ENCODE data around the gene SNX11.
"Not testable (repeated sequence)": the region's sequence is repeated elsewhere in the genome, so short reads cannot be mapped to it uniquely, and the experiment has no call there.

The SNX11 gene

DNA sequence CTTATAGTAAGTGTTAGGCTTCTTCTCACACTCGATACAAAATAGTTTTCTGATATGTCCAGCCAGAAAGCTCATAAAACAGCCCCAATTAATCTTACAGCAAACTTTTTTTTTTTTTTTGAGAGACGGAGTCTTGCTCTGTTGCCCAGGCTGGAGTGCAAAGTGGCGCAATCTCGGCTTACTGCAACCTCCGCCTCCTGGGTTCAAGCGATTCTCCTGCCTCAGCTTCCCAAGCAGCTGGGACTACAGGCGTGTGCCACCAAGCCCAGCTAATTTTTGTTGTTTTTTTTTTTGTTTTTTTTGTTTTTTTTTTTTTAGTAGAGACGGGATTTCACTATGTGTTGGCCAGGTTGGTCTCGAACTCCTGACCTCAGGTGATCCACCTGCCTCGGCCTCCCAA lies 30.4 kb upstream of the SNX11 start:
- CTCF ChIA-PET, result interaction anchor here (0.6 to 2.2 kb wide), 3 partner anchors 21 to 56 kb away, joined by 4 to 10 read pairs (median 6); no protein-coding TSS in a partner anchor
- TF ChIP-seq ZNF384 (IDR thresholded peaks at IDR 0.05), result peak; percentile 27; the same call in 1 of the 2 replicates
- POLR2A ChIA-PET, result interaction anchor here (0.8 to 2.5 kb wide), 3 partner anchors 10 to 31 kb away, joined by 3 to 9 read pairs (median 4); no protein-coding TSS in a partner anchor
- not testable (repeated sequence) for DNase-seq (ENCODE audit: extremely low spot score)

DNA sequence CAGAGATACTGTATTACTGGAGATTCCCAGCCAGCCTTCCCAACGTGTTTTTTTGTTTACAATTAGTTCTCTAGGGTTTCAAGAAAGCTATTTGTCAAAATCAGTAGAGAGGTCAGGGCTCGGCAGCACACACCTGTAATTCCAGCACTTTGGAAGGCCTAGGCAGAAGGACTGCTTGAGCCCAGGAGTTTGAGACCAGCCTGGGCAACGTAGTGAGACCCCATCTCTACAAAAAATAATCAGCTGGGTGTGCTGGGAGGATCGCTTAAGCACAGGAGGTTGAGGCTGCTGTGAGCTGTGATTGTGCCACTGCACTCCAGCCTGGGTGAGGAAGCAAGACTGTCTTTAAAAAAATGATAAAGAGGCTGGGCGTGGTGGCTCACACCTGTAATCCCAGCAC lies 25.7 kb upstream of the SNX11 start:
- DNase-seq (ENCODE audit: extremely low spot score), result no peak
- POLR2A ChIA-PET, result no interaction called here
- TF ChIP-seq SUZ12 (IDR thresholded peaks at IDR 0.05) (no peak), SP1 (IDR thresholded peaks at IDR 0.05) (no peak), L3MBTL2 (conservative IDR thresholded peaks at IDR 0.05) (no peak), ELF4 (IDR thresholded peaks at IDR 0.05) (no peak), FOXA1 (IDR thresholded peaks at IDR 0.05) (no peak), HDGF (IDR thresholded peaks at IDR 0.05; ENCODE audit: borderline replicate concordance) (no peak), ZNF384 (IDR thresholded peaks at IDR 0.05) (no peak), FOXM1 (IDR thresholded peaks at IDR 0.05; ENCODE audit: borderline replicate concordance) (no peak), LEF1 (IDR thresholded peaks at IDR 0.05; ENCODE audit: borderline replicate concordance) (no peak)
- TF ChIP-seq, protein P1, sequence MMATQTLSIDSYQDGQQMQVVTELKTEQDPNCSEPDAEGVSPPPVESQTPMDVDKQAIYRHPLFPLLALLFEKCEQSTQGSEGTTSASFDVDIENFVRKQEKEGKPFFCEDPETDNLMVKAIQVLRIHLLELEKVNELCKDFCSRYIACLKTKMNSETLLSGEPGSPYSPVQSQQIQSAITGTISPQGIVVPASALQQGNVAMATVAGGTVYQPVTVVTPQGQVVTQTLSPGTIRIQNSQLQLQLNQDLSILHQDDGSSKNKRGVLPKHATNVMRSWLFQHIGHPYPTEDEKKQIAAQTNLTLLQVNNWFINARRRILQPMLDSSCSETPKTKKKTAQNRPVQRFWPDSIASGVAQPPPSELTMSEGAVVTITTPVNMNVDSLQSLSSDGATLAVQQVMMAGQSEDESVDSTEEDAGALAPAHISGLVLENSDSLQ (IDR thresholded peaks at IDR 0.05), result no peak
- CTCF ChIA-PET, result interaction anchor here (1.3 to 2.8 kb wide), 4 partner anchors 14 to 55 kb away, joined by 5 to 15 read pairs (median 8); no protein-coding TSS in a partner anchor

DNA sequence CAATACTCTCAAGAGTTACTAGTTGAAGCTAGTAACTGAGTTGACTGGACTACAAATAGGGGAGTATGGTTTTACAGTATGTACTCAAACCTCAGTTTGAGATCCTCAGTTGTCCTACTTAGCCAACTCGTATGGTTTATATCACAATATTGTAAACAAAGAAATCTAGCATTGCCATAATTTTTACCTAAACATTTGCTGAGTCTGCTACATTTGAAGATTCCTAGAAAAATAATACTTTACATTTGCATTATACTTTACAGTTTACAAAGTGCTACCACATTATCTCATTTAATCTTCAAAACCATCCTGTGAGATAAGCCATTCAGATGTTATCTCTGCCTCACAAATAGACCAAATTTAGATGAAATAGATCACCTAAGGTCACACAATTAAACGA lies 22.6 kb upstream of the SNX11 start:
- CTCF ChIA-PET, result interaction anchor here (0.8 kb wide), 1 partner anchor 16 kb away, joined by 8 read pairs; no protein-coding TSS in a partner anchor
- TF ChIP-seq NFRKB (IDR thresholded peaks at IDR 0.05), result no peak
- TF ChIP-seq LEF1 (IDR thresholded peaks at IDR 0.05; ENCODE audit: borderline replicate concordance), result no peak
- no peak for TF ChIP-seq SP1 (IDR thresholded peaks at IDR 0.05)
- TF ChIP-seq SUZ12 (IDR thresholded peaks at IDR 0.05), result no peak
- TF ChIP-seq BHLHE40 (IDR thresholded peaks at IDR 0.05; ENCODE audit: borderline replicate concordance), result no peak
- no peak for TF ChIP-seq HDGF (IDR thresholded peaks at IDR 0.05; ENCODE audit: borderline replicate concordance)
- POLR2A ChIA-PET, result interaction anchor here (1.4 kb wide), 1 partner anchor 58 kb away, joined by 3 read pairs; no protein-coding TSS in a partner anchor
- DNase-seq (ENCODE audit: extremely low spot score), result no peak

DNA sequence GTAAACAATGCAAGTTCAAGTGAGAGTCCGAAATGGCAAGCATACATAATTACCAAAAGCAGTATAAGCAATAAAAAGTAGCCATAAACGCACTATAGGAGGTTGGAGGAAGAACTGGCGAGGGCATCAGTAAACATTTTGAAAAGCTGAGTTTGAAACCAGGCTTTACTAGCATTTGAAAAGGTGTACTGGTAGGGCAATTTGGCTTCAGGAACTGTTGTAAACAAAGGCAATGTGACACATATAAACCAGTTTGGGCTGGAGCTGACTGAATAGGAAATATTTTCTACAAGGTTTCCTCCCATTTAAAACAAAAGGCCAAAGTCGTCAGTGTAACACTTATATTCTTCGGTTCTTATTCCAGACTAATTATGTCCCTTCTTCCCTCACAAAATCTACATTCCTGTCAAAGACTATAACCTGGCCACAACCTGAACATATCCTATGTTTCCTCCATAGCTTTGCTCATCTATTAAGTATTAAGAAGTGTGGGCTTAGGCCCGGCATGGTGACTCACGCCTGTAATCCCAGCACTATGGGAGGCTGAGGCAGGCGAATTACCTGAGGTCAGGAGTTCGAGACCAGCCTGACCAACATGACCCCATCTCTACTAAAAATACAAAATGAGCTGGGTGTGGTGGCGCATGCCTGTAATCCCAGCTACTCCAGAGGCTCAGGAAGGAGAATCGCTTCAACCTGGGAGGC lies 14.1 kb upstream of the SNX11 start:
- DNase-seq (ENCODE audit: extremely low spot score), result no peak
- CTCF ChIA-PET, result no interaction called here
- TF ChIP-seq LEF1 (IDR thresholded peaks at IDR 0.05; ENCODE audit: borderline replicate concordance) (no peak), SP1 (IDR thresholded peaks at IDR 0.05) (no peak), BHLHE40 (IDR thresholded peaks at IDR 0.05; ENCODE audit: borderline replicate concordance) (no peak), SUZ12 (IDR thresholded peaks at IDR 0.05) (no peak), FOXK2 (IDR thresholded peaks at IDR 0.05) (no peak), HDGF (IDR thresholded peaks at IDR 0.05; ENCODE audit: borderline replicate concordance) (no peak), ZNF384 (IDR thresholded peaks at IDR 0.05) (no peak), FOXA1 (IDR thresholded peaks at IDR 0.05) (no peak), ARNT (IDR thresholded peaks at IDR 0.05) (no peak), ELF4 (IDR thresholded peaks at IDR 0.05) (no peak), NFRKB (IDR thresholded peaks at IDR 0.05) (no peak), L3MBTL2 (conservative IDR thresholded peaks at IDR 0.05) (no peak), FOXM1 (IDR thresholded peaks at IDR 0.05; ENCODE audit: borderline replicate concordance) (no peak), CTBP1 (IDR thresholded peaks at IDR 0.05; ENCODE audit: borderline replicate concordance) (no peak), TARDBP (IDR thresholded peaks at IDR 0.05) (no peak)
- TF ChIP-seq, protein P1 (IDR thresholded peaks at IDR 0.05), result no peak
- POLR2A ChIA-PET, result no interaction called here

GRCh38 chr17:48095611-48096010 lies 12.0 kb upstream of the SNX11 start:
- ChIA-PET POLR2A (no interaction called here), CTCF (interaction anchor here (0.6 to 1.3 kb wide), 2 partner anchors 16 to 534 kb away, joined by 3 to 7 read pairs; no protein-coding TSS in a partner anchor)
- DNase-seq (ENCODE audit: extremely low spot score), result no peak
- no peak for TF ChIP-seq BHLHE40 (IDR thresholded peaks at IDR 0.05; ENCODE audit: borderline replicate concordance)
- TF ChIP-seq FOXA1 (IDR thresholded peaks at IDR 0.05), result no peak
- TF ChIP-seq ELF4 (IDR thresholded peaks at IDR 0.05), result no peak
- TF ChIP-seq, protein P1 (IDR thresholded peaks at IDR 0.05), result no peak
- no peak for TF ChIP-seq SUZ12 (IDR thresholded peaks at IDR 0.05)
- no peak for TF ChIP-seq FOXM1 (IDR thresholded peaks at IDR 0.05; ENCODE audit: borderline replicate concordance)
- no peak for TF ChIP-seq L3MBTL2 (conservative IDR thresholded peaks at IDR 0.05)
- no peak for TF ChIP-seq CTBP1 (IDR thresholded peaks at IDR 0.05; ENCODE audit: borderline replicate concordance)
- TF ChIP-seq ZNF384 (IDR thresholded peaks at IDR 0.05), result no peak
- TF ChIP-seq SP1 (IDR thresholded peaks at IDR 0.05), result no peak
- TF ChIP-seq HDGF (IDR thresholded peaks at IDR 0.05; ENCODE audit: borderline replicate concordance), result no peak
- no peak for TF ChIP-seq ARNT (IDR thresholded peaks at IDR 0.05)
- no peak for TF ChIP-seq LEF1 (IDR thresholded peaks at IDR 0.05; ENCODE audit: borderline replicate concordance)
- no peak for TF ChIP-seq NFRKB (IDR thresholded peaks at IDR 0.05)
- no peak for TF ChIP-seq FOXK2 (IDR thresholded peaks at IDR 0.05)

GRCh38 chr17:48100160-48100559 lies 7.4 kb upstream of the SNX11 start:
- DNase-seq (ENCODE audit: extremely low spot score), result no peak
- POLR2A ChIA-PET, result interaction anchor here (0.6 to 2.5 kb wide), 16 partner anchors 8 to 82 kb away, joined by 3 to 19 read pairs (median 4); partner anchors contain the start of gene NFE2L1
- no peak for TF ChIP-seq FOXK2 (IDR thresholded peaks at IDR 0.05)
- no peak for TF ChIP-seq HDGF (IDR thresholded peaks at IDR 0.05; ENCODE audit: borderline replicate concordance)
- no peak for TF ChIP-seq SUZ12 (IDR thresholded peaks at IDR 0.05)
- no peak for TF ChIP-seq ELF4 (IDR thresholded peaks at IDR 0.05)
- no peak for TF ChIP-seq L3MBTL2 (conservative IDR thresholded peaks at IDR 0.05)
- TF ChIP-seq FOXA1 (IDR thresholded peaks at IDR 0.05), result no peak
- CTCF ChIA-PET, result interaction anchor here (1.1 to 2.7 kb wide), 3 partner anchors 14 to 88 kb away, joined by 3 to 15 read pairs (median 4); no protein-coding TSS in a partner anchor

Measured in HEK293T (cell line).